ENCODE data around the gene ZNF891.

DNA sequence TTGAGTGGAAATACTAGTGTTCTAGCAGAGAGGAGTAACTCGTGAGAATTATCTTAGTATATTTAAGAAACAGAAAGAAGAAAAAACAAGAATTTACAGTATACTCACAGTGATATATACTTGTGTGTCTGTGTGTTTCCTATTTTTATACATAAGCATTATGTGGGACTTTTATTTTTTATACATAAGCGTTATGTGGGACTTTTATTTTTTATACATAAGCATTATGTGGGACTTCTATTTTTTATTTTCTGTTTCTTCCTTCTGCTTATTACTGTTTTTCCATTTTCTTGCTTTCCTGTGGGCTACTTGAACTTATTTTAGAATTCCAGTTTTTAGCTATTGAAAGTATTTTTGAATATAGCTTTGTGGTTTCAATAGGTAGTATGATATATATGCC, 56.2 kb downstream of the ZNF891 start:
- TF ChIP-seq TCF7L2 (IDR thresholded peaks at IDR 0.05; ENCODE audit: low read depth, low read length), result no peak
- no peak for TF ChIP-seq SIN3A (IDR thresholded peaks at IDR 0.05; ENCODE audit: borderline replicate concordance, insufficient read depth, low read depth, low read length)
- no peak for TF ChIP-seq CTCF (IDR thresholded peaks at IDR 0.05)
- TF ChIP-seq POLR2AphosphoS5 (IDR thresholded peaks at IDR 0.05; ENCODE audit: low read depth, low read length), result no peak
- TF ChIP-seq REST (IDR thresholded peaks at IDR 0.05; ENCODE audit: insufficient read depth in 1 of 2, low read depth in 2 of 2, low read length in 1 of 2), result no peak

Data from Panc1 (cell line).